HG03354 (cell line): ENCODE measurements around the gene REXO1.
"Not testable (repeated sequence)": the region's sequence is repeated elsewhere in the genome, so short reads cannot be mapped to it uniquely, and the experiment has no call there.

Experiments
- ATAC-seq: cut with Tn5 transposase; IDR thresholded peaks from one replicate; pipeline ENCODE4 v1.9.1; 2021; ENCODE audit warnings: mild to moderate bottlenecking; ENCODE audit not compliant: unreplicated experiment, poor library complexity, severe bottlenecking

The REXO1 gene

GRCh38 chr19:1878583-1878982 lies 30.3 kb upstream of the REXO1 start:
- ATAC-seq, result not testable (repeated sequence)

- not testable (repeated sequence) for ATAC-seq
These were observed 29.0 kb upstream of the REXO1 start for GRCh38 chr19:1877280-1877660.

- peak; percentile 30 for ATAC-seq
These were observed 28.4 kb upstream of the REXO1 start for GRCh38 chr19:1876496-1877279.

GRCh38 chr19:1875646-1876495 lies 27.6 kb upstream of the REXO1 start:
- ATAC-seq, result peak; percentile 90

GRCh38 chr19:1875265-1875645 lies 27.0 kb upstream of the REXO1 start:
- peak; percentile 7 for ATAC-seq

- no peak for ATAC-seq
These were observed 26.4 kb upstream of the REXO1 start for GRCh38 chr19:1874554-1875185.

GRCh38 chr19:1873524-1874473 lies 25.5 kb upstream of the REXO1 start:
- no peak for ATAC-seq

GRCh38 chr19:1872807-1873523 lies 24.7 kb upstream of the REXO1 start:
- no peak for ATAC-seq

GRCh38 chr19:1871630-1872029 lies 23.3 kb upstream of the REXO1 start:
- no peak for ATAC-seq

GRCh38 chr19:1871140-1871597 lies 22.9 kb upstream of the REXO1 start:
- ATAC-seq, result no peak

GRCh38 chr19:1868971-1869370 lies 20.7 kb upstream of the REXO1 start:
- ATAC-seq, result no peak

GRCh38 chr19:1867349-1867724 lies 19.1 kb upstream of the REXO1 start:
- ATAC-seq, result no peak

GRCh38 chr19:1866693-1867348 lies 18.5 kb upstream of the REXO1 start:
- ATAC-seq, result no peak

- ATAC-seq, result no peak
These were observed 17.1 kb upstream of the REXO1 start for GRCh38 chr19:1865172-1866010.

GRCh38 chr19:1864480-1865171 lies 16.3 kb upstream of the REXO1 start:
- peak; percentile 34 for ATAC-seq

- peak; percentile 58 for ATAC-seq
These were observed 15.6 kb upstream of the REXO1 start for GRCh38 chr19:1863638-1864479.
